ENCODE data around the gene TNFRSF17.
"Not testable (repeated sequence)": the region's sequence is repeated elsewhere in the genome, so short reads cannot be mapped to it uniquely, and the experiment has no call there.

TNFRSF17 gene

DNA sequence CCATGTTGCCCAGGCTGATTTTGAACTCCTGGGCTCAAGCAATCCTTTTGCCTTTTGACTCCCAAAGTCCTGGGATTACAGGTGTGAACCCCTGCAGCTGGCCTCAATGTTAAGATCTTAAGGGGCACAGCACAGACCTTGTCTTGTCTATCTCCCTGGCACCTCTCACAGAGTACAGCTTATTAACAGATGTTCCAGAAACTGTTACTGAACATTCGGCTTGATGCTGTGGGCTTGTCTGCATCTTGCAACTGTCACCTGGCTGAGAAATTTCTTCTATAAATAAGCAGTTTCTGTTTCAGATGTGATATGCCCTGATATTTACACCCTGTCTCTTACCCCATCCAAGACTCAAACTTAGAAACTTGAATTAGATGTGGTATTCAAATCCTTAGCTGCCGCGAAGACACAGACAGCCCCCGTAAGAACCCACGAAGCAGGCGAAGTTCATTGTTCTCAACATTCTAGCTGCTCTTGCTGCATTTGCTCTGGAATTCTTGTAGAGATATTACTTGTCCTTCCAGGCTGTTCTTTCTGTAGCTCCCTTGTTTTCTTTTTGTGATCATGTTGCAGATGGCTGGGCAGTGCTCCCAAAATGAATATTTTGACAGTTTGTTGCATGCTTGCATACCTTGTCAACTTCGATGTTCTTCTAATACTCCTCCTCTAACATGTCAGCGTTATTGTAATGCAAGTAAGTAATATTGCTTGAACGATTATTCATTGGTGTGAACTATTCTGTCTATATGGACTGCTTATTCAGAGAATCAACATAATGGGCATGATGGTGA is at the start of gene TNFRSF17:
TSS of gene TNFRSF17 (plus strand) at position 450 of the 791 bp plus-strand sequence. CDS start at position 565, 115 bp downstream.
- DNase-seq (ENCODE audit: low read depth): no peak

GRCh38 chr16:11915644-11916523 is 49.1 kb upstream of the TNFRSF17 start, which contains the start of gene GSPT1:
Gene GSPT1, minus strand, starts transcription at chr16:11915956. Its CDS starts 236 bp downstream, at chr16:11915720.
- DNase-seq (ENCODE audit: low read depth): peak; percentile 99

DNA sequence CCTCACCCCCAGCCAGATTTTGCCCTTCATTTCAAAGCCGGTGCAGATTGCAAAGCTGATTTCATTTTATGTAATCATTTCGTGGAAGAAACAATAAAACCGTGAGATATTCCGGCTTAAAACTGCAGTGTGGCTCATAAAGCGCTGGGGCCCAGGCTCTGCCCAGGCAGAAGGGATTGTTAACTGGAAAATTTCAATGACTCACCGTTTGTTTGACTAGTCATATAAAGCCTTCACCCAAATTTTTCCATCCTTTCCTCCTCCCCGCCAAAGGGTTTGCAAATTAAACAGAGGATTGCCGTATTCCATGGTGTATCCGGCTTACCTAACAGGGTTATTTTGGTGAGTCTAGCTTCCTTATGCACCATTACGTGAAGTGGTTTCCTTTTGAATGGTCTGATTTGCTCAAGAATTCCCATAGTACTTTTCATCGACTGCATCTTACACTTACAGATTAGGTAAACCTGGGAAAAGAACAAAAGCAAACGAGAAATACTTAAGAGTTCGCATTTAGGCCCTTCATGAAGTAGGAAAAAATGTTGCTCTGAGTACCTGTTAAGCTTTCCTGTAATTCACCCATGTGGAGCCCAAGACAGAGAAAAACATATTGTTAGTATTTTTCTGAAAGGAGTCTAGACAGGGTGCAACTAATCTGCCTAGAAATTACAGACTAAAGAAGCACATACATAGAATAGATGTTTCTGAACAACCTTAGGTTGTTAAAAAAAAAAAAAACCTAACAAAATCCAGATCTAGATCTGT is 48.3 kb upstream of the TNFRSF17 start:
- DNase-seq (ENCODE audit: low read depth): no peak

DNA sequence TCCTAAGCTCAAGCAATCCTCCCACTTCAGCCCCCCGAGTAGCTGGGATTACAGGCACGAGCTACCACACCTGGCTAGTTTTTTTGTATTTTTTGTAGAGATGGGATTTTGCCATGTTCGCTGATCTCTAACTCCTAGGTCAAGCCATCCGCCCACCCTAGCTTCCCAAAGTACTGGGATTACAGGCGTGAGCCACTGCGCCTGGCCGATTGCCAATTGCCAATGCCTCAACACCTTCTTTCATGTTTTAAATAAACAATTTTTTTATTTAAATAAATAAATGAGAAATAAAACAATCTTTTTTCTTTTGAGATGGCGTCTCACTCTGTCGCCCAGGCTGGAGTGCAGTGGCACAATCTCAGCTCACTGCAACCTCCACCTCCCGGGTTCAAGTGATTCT is 41.0 kb upstream of the TNFRSF17 start:
- DNase-seq (ENCODE audit: low read depth): not testable (repeated sequence)

DNA sequence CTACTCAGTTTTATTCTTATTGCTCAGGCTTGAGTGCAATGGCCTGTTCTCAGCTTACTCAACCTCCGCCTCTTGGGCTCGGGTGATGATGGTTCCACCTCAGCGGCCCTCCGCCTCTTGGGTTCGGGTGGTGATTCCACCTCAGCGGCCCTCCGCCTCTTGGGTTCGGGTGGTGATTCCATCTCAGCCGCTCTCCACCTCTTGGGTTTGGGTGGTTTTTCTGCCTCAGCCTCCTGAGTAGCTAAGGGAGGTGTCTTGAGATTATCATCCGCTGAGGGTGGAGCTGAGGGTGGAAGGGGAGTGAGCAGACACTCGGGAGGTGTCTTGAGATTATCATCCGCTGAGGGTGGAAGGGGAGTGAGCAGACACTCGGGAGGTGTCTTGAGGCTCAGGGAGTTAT is 37.7 kb upstream of the TNFRSF17 start:
- not testable (repeated sequence) for DNase-seq (ENCODE audit: low read depth)

- not testable (repeated sequence) for DNase-seq (ENCODE audit: low read depth)
Observed at GRCh38 chr16:11941945-11942344, 23.1 kb upstream of the TNFRSF17 start, which contains the start of gene NPIPB2. Gene NPIPB2, minus strand, starts transcription at chr16:11942045. Its CDS starts 0 bp downstream, at chr16:11942045.

DNA sequence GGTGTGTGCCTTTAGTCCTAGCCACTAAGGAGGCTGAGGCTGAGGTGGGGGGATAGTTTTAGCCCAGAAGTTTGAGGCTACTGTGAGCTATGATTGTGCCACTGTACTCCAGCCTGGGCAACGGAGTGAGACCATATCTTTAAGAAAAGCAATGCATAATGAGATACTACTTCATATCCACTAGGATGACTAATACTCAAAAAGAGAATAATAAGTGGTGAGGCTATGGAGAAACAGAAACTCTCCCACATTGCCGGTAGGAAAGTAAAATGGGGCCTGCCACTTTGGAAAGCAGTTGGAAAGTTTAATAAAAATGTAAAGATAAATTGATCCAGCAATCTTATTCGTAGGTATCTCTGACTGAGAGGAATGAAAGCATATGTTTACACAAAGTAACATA is 18.6 kb upstream of the TNFRSF17 start:
- DNase-seq (ENCODE audit: low read depth): no peak

- no peak for DNase-seq (ENCODE audit: low read depth)
Observed at GRCh38 chr16:11948819-11949218, 16.2 kb upstream of the TNFRSF17 start.

- no peak for DNase-seq (ENCODE audit: low read depth)
Observed at GRCh38 chr16:11949527-11949926, 15.5 kb upstream of the TNFRSF17 start.

DNA sequence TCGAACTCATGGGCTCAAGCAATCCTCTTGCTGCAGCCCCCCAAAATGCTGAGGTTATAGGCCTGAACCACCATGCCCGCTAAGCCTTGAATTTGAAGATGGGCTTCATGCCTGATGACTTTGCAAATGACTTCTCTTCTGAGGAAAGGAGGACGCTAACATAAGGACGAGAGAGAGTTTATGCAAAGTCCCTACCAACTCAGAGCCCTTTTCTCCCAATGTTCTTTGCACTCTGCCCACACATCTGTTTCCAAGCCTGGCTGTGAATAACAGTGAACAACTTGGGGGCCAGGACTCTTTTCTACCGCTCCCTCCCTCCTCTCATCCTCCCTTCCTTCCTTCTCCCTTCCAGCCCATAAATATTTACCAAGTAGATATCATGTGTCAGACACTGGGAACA is 14.6 kb upstream of the TNFRSF17 start:
- DNase-seq (ENCODE audit: low read depth): no peak

DNA sequence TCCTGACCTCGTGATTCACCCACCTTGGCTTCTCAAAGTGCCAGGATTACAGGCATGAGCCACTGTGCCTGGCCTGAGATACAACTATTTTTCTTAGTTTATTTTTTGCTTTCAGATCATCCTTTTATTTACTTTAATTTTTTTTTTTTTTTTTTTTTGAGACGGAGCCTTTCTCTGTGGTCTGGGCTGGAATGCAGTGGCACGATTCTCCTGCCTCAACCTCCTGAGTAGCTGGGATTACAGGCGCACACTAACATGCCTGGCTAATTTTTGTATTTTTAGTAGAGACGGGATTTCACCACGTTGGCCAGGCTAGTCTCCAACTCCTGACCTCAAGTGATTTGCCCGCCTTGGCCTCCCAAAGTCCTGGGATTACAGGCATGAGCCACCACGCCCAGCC is 11.4 kb upstream of the TNFRSF17 start:
- DNase-seq (ENCODE audit: low read depth): not testable (repeated sequence)

DNA sequence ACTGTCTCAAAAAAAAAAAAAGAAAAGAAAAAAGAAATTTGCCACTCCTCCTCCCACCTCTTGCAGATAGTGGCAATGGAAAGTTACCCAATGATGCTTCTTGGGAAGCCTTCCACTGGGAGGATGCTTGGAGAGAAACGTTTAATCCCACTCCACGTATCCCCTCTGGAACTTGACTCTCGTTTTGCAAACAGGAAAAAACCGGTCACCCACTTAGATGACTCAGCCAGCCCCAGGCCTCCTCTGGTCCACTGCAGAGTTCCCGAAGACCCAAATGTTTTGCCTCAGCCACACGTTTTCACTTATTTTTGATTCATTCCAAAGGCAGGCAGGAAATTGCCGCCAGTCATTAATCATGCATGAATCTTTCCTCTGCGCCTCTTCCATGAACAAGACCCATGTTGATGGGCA is 9.3 kb upstream of the TNFRSF17 start:
- no peak for DNase-seq (ENCODE audit: low read depth)

DNA sequence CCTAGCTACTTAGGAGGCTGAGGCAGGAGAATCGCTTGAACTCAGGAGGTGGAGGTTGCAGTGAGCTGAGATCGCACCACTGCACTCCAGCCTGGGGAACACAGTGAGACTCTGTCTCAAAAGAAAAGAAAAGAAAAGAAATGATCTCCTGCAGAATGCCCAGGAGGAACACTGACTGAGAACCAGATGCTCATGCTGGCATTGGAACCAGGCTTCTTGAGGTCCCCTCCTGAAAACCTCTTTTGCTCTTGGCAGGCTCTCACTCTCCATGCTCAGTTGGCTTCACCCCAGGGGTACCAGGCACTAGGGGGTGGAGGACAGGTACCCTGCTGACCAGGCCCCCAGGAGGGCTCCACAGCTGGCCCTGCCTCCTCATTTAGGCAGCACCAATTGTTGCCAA is 8.5 kb upstream of the TNFRSF17 start:
- no peak for DNase-seq (ENCODE audit: low read depth)

DNA sequence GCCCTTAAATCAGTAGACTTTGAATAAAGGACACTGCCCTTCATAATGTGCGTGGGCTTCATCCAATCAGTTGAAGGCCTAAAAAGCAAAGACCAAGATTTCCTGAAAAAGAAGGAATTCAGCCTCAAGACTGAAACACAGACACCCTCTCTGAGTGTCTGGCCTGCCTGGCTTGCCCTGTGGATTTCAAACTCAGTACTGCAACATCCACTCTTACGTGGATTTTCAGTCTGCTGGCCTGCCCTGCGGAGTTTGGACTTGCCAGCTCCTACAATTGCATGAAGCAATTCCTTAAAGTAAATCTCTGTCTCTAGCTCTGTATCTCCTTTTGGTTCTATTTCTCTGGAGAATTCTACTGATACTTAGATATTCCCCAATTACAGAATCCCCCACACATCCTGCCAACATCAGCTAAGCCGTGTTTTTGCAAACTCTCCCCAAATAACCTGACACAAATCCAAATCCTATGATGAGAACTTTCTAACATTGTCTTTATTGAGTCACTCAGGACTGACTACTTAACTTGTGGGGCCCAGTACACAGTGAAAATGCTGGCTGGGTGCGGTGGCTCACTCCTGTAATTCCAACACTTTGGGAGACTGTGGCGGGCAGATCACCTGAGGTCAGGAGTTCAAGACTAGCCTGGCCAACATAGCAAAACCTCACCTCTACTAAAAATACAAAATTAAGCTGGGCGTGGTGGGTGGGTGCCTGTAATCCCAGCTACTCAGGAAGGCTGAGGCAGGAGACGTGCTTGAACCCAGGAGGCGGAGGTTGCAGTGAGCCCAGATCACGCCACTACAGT is 7.2 kb upstream of the TNFRSF17 start:
- DNase-seq (ENCODE audit: low read depth): no peak

- not testable (repeated sequence) for DNase-seq (ENCODE audit: low read depth)
Observed at GRCh38 chr16:11962457-11962856, 2.6 kb upstream of the TNFRSF17 start.

DNA sequence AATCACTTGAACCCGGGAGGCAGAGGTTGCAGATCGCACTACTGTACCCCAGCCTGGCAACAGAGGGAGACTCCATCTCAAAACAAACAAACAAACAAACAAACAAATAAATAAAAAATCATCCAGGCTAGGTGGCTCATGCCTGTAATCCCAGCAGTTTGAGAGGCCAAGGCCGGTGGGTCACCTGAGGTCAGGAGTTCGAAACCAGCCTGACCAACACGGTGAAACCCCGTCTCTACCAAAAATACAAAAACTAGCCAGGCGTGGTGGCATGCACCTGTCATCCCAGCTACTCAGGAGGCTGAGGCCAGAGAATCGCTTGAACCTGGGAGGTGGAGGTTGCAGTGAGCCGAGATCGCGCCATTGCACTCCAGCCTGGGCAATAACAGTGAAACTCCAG is 2.0 kb upstream of the TNFRSF17 start:
- DNase-seq (ENCODE audit: low read depth): not testable (repeated sequence)

DNA sequence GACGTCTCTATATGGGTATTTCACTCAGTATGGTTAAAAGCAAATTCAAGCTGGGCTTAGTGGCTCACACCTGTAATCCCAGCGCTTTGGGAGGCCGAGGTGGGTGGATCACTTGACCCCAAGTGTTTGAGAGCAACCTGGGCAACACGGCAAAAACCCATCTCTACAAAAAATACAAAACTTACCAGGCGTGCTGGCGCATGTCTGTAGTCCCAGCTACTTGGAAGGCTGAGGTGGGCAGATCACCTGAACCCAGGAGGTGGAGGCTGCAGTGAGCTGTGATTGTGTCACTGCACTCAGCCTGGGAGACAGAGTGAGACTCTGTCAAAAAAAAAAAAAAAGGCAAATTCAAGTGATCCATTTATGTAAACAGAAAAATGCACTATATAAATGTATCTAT is 1.3 kb upstream of the TNFRSF17 start:
- DNase-seq (ENCODE audit: low read depth): no peak

GRCh38 chr16:11966173-11966572 is 1.2 kb downstream of the TNFRSF17 start:
- no peak for DNase-seq (ENCODE audit: low read depth)

- DNase-seq (ENCODE audit: low read depth): no peak
Observed at GRCh38 chr16:11967195-11967911, 2.3 kb downstream of the TNFRSF17 start.

DNA sequence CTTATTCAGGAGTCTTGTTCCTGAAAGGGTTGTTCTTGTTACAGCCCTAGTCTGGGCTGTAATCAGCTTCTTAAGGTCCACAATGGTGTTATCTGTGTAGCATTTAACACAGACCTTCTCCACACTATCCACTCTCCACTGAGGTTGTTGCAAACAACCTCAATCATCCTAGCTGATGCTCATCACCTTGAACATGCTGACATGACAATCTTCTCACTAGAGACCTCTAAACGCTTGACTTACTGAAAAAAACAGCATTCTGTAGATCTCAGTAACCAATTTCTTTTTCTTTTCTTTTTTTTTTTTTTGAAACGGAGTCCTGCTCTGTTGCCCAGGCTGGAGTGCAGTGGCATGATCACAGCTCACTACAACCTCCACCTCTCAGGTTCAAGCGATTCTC is 3.6 kb downstream of the TNFRSF17 start:
- no peak for DNase-seq (ENCODE audit: low read depth)
